ENCODE measurements around the gene CHST14. TPM values are rescaled to one million over a fixed set of nuclear protein-coding genes. Genes with fewer than 3 reads are reported as not detected.

The CHST14 gene
- total RNA-seq, 4 donors from 2014 or later, result 2.9 to 8.8 (median 4.1) TPM; not detected in 1

- H3K36me3 ChIP-seq, result no peaks in the 10 kb centered on the region
- no peak overlapping the region for H3K4me3 ChIP-seq
- no peak for TF ChIP-seq POLR2AphosphoS5 (IDR thresholded peaks at IDR 0.05)
- no peak for TF ChIP-seq POLR2A (IDR thresholded peaks at IDR 0.05)
- TF ChIP-seq CTCF (IDR thresholded peaks at IDR 0.05), result no peak
- TF ChIP-seq EP300 (IDR thresholded peaks at IDR 0.05; ENCODE audit: low read depth), result no peak
- H3K27ac ChIP-seq, result no peak overlapping the region
- H3K4me1 ChIP-seq, result peaks cover 4 to 23% (median 14%) of the 10 kb centered on the region in 4 donors
- in situ Hi-C loops (cut with MboI; ENCODE audit: low pct_ligation_motif_present in 1 of 4, low pct_unique_long_range_greater_than_20kb in 1 of 4, low sequenced_read_pairs in 3 of 4), result no loop called here
- no peak for DNase-seq
- H3K9me3 ChIP-seq, result no peaks in the 10 kb centered on the region
- intact Hi-C loops (cut with DNase I; ENCODE audit: low total_unique reads), result no loop called here
- H3K27me3 ChIP-seq, result peaks cover 29% of the 10 kb centered on the region
- WGBS, 2 donors (ENCODE audit: low coverage in 1 of 2), result 63 to 86% methylated on average over 1 to 2 of the region's 2 CpGs
These were observed 39.4 kb downstream of the CHST14 start for GRCh38 chr15:40510201-40510600.

- Histone ChIP-seq H3K27ac (peak overlapping the region in 3 of 4 donors; percentile 5 to 19 (median 17)), H3K9me3 (no peaks in the 10 kb centered on the region), H3K27me3 (peaks cover 23% of the 10 kb centered on the region), H3K4me3 (peak overlapping the region; percentile 33 to 60 (median 49)), H3K36me3 (no peaks in the 10 kb centered on the region), H3K4me1 (peaks cover 4 to 23% (median 14%) of the 10 kb centered on the region in 4 donors)
- peak; percentile 11 for DNase-seq
- in situ Hi-C loops (cut with MboI; ENCODE audit: low pct_ligation_motif_present in 1 of 4, low pct_unique_long_range_greater_than_20kb in 1 of 4, low sequenced_read_pairs in 3 of 4), result no loop called here
- TF ChIP-seq CTCF (IDR thresholded peaks at IDR 0.05), result no peak
- no peak for TF ChIP-seq EP300 (IDR thresholded peaks at IDR 0.05; ENCODE audit: low read depth)
- TF ChIP-seq POLR2A (IDR thresholded peaks at IDR 0.05), result no peak
- TF ChIP-seq POLR2AphosphoS5 (IDR thresholded peaks at IDR 0.05), result no peak
- whole genome bisulfite sequencing, 2 donors (ENCODE audit: low coverage in 1 of 2), result 9 to 18% methylated on average over 14 to 22 of the region's 22 CpGs
- intact Hi-C loops (cut with DNase I; ENCODE audit: low total_unique reads), result no loop called here
These were observed 40.3 kb downstream of the CHST14 start for GRCh38 chr15:40511093-40511471.

GRCh38 chr15:40511472-40512133, 40.8 kb downstream of the CHST14 start:
- H3K36me3 ChIP-seq, result no peaks in the 10 kb centered on the region
- H3K27me3 ChIP-seq, result peaks cover 23% of the 10 kb centered on the region
- peak overlapping the region; percentile 33 to 60 (median 49) for H3K4me3 ChIP-seq
- intact Hi-C loops (cut with DNase I; ENCODE audit: low total_unique reads), result no loop called here
- in situ Hi-C loops (cut with MboI; ENCODE audit: low pct_ligation_motif_present in 1 of 4, low pct_unique_long_range_greater_than_20kb in 1 of 4, low sequenced_read_pairs in 3 of 4), result no loop called here
- DNase-seq, result peak; percentile 84
- H3K4me1 ChIP-seq, result peaks cover 4 to 23% (median 14%) of the 10 kb centered on the region in 4 donors
- WGBS, 2 donors (ENCODE audit: low coverage in 1 of 2), result 4% methylated on average over 32 of the region's 61 CpGs; no CpG with 5 or more reads in 1 of the 2 donors
- TF ChIP-seq EP300 (IDR thresholded peaks at IDR 0.05; ENCODE audit: low read depth) (no peak), POLR2A (IDR thresholded peaks at IDR 0.05) (no peak), POLR2AphosphoS5 (IDR thresholded peaks at IDR 0.05) (peak in 1 of 3 donors; percentile 23), CTCF (IDR thresholded peaks at IDR 0.05) (no peak)
- no peaks in the 10 kb centered on the region for H3K9me3 ChIP-seq
- peak overlapping the region in 3 of 4 donors; percentile 5 to 19 (median 17) for H3K27ac ChIP-seq

- WGBS, 2 donors (ENCODE audit: low coverage in 1 of 2), result 98 to 100% methylated on average over 2 of the region's 2 CpGs
- DNase-seq, result no peak
- Histone ChIP-seq H3K9me3 (no peaks in the 10 kb centered on the region), H3K4me1 (peaks cover 4 to 16% (median 10%) of the 10 kb centered on the region in 4 donors), H3K27ac (no peak overlapping the region), H3K4me3 (no peak overlapping the region), H3K27me3 (peaks cover 21% of the 10 kb centered on the region), H3K36me3 (no peaks in the 10 kb centered on the region)
- no peak for TF ChIP-seq POLR2AphosphoS5 (IDR thresholded peaks at IDR 0.05)
- no peak for TF ChIP-seq CTCF (IDR thresholded peaks at IDR 0.05)
- TF ChIP-seq POLR2A (IDR thresholded peaks at IDR 0.05), result no peak
- no peak for TF ChIP-seq EP300 (IDR thresholded peaks at IDR 0.05; ENCODE audit: low read depth)
- in situ Hi-C loops (cut with MboI; ENCODE audit: low pct_ligation_motif_present in 1 of 4, low pct_unique_long_range_greater_than_20kb in 1 of 4, low sequenced_read_pairs in 3 of 4), result no loop called here
- intact Hi-C loops (cut with DNase I; ENCODE audit: low total_unique reads), result no loop called here
These were observed 41.7 kb downstream of the CHST14 start for GRCh38 chr15:40512440-40512839.

Data from transverse colon (tissue), 4 donors.